GM12892 (cell line): ENCODE results near the gene DOCK2.

Experiments
- DNase-seq: peaks from one replicate; pipeline ENCODE4 v3.0.0; 2011; ENCODE audit not compliant: insufficient read length
- FAIRE-seq: peaks from 2 replicates; lab custom pipeline; 2011; peaks lifted over from hg19 to GRCh38; lab: Jason Lieb, UNC
- POLR2A ChIP-seq: IDR thresholded peaks from 2 replicates; pipeline ENCODE4 v1.6.1; 2011; ENCODE audit warnings: low read depth, low read length, control low read depth
- POLR2AphosphoS5 ChIP-seq: IDR thresholded peaks from 2 replicates; pipeline ENCODE4 v1.6.1; 2011; ENCODE audit warnings: low read depth, low read length, control low read depth
- TAF1 ChIP-seq: IDR thresholded peaks from 2 replicates; pipeline ENCODE4 v1.6.1; 2011; ENCODE audit warnings: low read depth, mild to moderate bottlenecking, control low read depth, low read length, borderline replicate concordance

Gene DOCK2

DNA sequence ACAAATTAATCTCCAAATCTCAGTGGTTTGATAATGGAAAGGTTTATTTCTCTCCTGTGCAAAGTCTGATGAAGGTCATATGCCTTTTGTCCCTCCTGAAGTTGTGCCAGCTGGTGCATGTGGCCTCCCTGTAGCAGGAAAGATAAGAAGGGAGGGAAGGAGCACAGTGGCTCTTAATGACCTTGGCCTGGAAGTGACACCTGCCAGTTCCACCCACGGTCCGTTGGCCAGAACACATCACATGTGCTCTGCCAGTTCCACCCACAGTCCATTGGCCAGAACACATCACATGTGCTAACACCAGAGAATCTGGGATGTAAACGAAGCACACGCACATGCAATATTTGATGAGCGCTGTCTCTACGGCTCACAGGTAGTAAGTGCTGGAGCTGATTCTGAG is 130.9 kb downstream of the DOCK2 start:
- DNase-seq (no peak), FAIRE-seq (no peak)
- TF ChIP-seq POLR2A (no peak), POLR2AphosphoS5 (no peak), TAF1 (no peak)

DNA sequence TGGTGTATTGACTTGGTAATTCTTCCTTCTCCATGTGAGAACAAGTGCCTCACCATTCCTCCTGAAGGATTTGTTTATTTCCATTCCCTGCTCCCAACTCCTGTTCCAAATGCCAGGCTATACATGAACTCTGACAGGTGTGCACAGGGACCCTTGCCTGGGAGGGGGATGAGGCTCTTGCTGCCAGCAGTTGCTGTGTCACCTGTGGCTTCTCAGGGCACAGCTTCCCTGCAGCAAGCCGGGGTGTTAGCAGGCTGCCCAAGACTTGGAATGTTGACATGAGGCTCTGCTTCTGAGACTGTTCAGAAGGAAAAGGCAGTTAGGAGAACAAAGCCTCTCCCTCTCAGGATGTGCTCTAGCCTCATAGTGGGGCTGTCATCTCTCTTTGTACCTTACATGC is 131.3 kb downstream of the DOCK2 start:
- no peak for DNase-seq
- no peak for TF ChIP-seq TAF1
- no peak for TF ChIP-seq POLR2A
- no peak for TF ChIP-seq POLR2AphosphoS5
- FAIRE-seq: no peak

DNA sequence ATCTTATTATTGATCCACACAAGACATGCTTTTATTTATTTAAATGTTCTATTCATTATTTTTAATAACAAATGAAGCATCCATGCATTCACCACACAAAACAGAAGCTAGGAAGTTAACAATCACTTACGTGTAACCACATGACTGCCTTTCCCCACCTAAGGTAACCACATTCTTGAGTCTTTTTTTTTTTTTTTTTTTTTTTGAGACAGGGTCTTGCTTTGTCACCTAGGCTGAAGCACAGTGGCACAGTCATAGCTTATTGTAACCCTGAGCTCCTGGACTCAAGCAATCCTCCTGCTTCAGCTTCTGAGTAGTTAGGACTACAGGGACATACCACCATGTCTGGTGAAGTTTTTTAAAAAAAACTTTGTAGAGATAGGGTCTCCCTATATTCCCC is 133.0 kb downstream of the DOCK2 start:
- TF ChIP-seq POLR2AphosphoS5: no peak
- no peak for TF ChIP-seq TAF1
- no peak for TF ChIP-seq POLR2A
- DNase-seq: no peak
- no peak for FAIRE-seq

DNA sequence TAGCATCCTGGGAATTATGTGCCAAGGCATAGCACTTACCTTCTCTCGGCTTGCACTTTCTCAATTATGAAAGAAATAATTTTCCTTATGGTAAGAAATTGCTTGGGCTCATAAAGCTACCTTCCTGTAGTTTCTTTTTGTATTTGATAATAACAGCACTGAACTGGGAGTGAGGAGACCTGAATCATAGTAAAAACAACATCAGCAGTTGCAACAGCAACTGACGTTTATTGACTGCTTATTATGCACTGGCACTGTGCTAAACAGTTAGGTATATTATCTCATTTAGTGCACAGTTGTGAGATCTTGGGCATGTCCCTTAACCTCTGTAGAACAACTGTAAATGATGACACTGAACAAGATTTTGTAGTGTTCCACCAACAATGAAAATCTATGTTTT is 135.2 kb downstream of the DOCK2 start:
- FAIRE-seq: no peak
- no peak for TF ChIP-seq POLR2AphosphoS5
- TF ChIP-seq POLR2A: no peak
- TF ChIP-seq TAF1: no peak

DNA sequence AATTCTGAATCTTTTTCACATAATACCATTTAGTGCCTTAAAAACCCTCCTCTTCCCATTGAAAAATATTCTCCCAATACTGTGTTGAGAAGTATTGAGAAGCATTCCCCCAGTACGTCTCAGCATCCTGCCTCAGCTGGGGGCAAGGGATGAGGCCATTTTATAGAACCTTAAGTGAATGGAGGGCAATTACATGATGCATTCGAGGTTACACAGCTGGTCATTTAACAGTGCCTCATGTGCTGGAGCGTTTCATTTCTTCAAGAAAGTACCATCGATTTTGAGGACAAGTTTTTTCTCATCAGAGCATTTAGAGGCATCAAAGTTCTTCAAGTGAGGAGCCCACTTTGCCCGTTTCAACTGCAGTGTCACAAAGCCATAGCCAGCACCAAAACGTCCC is 135.6 kb downstream of the DOCK2 start:
- TF ChIP-seq TAF1 (no peak), POLR2AphosphoS5 (no peak), POLR2A (no peak)

More for the DNA sequence above, 135.2 kb downstream of the DOCK2 start:
- DNase-seq: no peak

DNA sequence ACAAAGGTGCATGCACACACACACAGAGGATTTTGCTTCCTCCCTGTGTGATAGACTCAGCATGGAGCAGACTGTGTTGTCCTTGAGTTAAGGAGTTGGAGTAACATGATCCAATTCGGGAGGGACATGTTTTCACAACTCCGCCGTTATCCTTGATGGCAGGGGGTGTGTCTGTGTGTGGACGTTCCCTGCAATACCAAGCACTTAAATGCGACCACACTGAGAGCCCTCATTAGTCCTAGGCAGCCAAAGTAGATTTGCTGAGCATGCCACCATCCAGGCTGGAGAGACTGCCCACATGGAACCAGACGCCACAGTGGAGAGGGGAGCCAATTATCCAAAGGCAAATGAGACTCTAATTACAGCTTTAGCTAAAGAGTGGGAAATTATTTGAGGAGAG is 140.1 kb downstream of the DOCK2 start:
- FAIRE-seq (no peak), DNase-seq (no peak)
- TF ChIP-seq POLR2AphosphoS5 (no peak), TAF1 (no peak), POLR2A (no peak)

More for the DNA sequence above, 135.6 kb downstream of the DOCK2 start:
- FAIRE-seq: no peak
- no peak for DNase-seq

DNA sequence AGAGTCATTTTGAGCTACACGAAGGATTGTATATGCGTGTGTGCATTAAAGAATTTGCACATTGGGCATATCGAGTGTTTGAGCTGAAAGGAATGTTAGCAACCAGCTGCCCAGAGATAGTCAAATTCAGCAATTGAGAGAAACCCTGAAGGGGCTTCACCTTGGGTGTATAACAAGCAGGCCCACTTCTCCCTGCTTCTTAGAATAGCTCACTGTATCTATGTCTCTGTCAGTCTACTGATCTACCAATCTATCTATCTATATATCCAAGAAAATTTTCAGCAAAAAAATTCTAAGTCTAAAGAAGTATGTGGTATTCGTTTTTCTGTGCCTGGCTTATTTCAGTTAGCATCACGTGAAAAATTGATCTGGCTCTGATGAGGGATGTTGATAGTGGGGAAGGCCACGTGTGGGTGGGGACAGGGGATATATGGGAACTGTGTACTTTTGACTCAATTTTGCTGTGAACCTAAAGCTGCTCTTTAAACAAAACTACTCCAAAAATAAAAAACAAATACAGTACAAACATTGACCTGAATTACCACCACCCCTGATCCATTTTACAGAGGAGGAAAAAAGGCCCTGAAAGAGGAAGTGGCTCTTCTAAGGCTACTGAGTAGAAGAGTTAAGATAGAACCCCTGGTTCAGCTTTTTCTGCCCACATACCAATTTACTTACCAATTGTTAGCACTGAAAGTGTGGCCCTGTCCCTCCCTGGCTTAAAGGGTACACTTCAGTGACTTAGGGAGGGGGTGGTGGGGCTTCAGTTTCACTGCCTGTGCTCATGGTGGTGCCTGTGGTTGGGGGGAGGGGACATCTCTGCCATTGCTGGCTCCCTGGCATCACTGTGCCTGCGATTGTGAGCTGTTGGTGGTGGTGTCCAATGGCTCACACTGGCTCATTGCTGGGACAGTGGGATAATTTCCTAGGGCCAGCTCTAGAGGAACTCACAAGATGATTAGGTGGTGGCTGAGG is 141.8 kb downstream of the DOCK2 start:
- FAIRE-seq (peak; percentile 74), DNase-seq (peak; percentile 14)
- TF ChIP-seq POLR2AphosphoS5 (no peak), TAF1 (0 out of 2 replicates have a peak, but pooled peaks have one; percentile 11), POLR2A (peak; percentile 39; the same call in 1 of the 2 replicates)

DNA sequence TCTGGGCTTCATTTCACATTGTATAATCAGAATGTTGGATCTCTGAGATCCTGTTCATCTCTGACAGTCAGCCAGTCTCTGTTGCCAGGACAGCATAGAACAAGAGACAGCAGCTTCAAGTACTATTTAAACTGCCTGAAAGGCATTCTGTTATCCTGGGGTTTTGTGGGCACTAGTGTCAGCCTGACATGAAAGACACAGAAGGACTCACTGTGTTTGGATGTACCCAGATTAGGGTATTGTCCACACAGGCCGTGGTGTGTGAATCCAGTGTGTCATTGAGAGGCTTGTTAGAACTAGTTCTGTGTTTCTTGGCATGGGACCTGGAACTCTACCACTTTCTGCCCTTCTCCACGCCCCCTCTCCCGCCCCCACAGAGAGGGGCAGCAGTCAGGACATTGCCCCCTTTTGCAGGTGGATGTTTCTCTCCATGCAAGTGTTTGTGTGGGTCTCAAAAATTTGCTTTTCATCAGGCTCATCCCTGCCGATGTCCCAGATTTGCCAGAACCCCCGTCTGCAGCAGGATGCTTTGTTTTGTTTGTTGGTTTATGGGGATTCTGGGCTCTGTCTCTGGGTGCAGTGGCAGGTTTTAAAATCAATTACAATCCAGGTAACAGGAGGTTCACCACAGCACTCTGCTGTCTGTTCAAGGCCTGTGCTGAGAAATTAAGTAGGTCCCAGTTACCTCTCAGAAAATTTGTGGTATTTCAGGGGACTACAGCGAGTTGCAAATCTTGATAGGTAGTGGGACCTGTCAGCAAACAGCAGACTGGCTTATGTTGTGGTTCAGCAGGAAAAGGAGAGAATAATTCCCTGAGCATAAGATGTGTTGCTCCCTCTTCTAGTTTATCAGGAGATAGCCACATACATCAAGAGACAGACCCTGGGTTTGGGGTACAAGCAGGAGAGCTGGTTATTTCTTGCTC is 144.6 kb downstream of the DOCK2 start:
- no peak for DNase-seq
- TF ChIP-seq TAF1 (no peak), POLR2AphosphoS5 (no peak)
- no peak for FAIRE-seq

DNA sequence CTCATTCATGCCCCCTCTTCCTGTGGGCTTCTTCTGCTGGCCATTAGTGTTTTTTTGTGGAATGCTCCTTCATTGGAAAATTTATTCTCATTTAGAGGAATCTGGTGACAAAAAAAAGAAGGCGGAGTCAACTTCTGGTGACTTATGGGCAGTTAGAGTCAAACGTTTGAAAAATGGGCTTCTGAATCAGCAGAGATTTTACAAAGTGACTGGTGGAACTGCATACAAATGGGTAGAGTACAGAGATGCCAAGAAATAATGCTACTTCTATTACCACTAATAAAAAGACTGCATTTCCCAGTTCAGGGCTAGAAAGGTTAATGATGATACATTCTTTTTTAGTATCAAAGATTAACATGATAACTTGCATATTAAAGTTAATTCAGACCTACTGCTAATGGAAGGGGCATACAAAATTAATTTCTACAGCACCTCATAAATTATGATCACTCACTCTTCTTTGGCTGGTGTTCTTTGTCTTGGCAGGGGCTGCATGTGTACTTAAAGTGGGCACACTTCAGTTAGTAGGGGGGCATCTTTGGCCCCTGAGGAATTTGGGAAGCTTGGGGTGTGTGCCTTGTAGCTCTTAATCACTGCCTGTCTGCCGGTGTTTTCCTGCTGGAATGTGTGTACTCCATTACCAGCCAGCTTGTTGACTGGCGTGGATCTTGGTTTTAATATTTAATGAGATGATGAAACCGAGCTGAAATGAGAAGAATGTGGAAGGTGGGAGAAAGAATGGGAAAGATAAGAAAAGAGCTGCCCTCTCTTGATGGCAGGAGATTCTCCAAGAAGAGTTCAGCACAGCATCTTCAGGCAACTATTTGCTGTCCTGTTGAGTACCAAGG is 148.9 kb downstream of the DOCK2 start:
- TF ChIP-seq TAF1: no peak
- TF ChIP-seq POLR2AphosphoS5: no peak
- no peak for TF ChIP-seq POLR2A
- FAIRE-seq (peak; percentile 17), DNase-seq (no peak)

DNA sequence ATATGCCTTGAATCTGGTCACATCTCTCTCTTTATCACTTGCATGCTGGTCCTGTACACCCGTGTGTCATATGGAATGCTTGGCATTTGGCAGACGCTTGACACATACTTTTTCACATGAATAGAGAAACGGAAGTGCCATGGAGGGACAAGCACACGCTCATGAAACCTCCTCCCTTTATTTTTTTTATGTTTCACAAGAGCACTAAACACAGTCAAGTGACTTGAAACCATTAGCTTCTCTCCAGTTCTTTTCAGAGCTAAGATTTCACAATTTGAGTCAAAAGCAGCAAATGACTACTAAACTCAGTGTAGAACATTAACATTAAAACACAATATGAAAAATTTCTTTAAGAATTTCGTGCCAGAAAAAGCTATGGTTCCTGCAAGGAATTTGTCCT is 151.1 kb downstream of the DOCK2 start:
- no peak for FAIRE-seq
- TF ChIP-seq TAF1: no peak
- no peak for DNase-seq
